AG20443 (cell line): ENCODE measurements around the gene RNF103.
"Not testable (repeated sequence)": the region's sequence is repeated elsewhere in the genome, so short reads cannot be mapped to it uniquely, and the experiment has no call there.

Experiments used
- DNase-seq: peaks from one replicate; pipeline ENCODE4 v3.0.0; 2012; ENCODE audit warnings: low spot score, mixed read lengths

The RNF103 gene

GRCh38 chr2:86623494-86624266 lies at the start of gene RNF103:
RNF103 (minus strand) TSS chr2:86623865; CDS start chr2:86622886, 979 bp downstream.
- DNase-seq = peak; percentile 98

GRCh38 chr2:86673011-86673410 lies 49.3 kb upstream of the RNF103 start:
- no peak for DNase-seq

GRCh38 chr2:86672027-86672545 lies 48.4 kb upstream of the RNF103 start:
- no peak for DNase-seq

GRCh38 chr2:86671337-86671981 lies 47.8 kb upstream of the RNF103 start:
- DNase-seq = no peak

- DNase-seq = not testable (repeated sequence)
Measured at GRCh38 chr2:86669323-86669722, 45.7 kb upstream of the RNF103 start.

- no peak for DNase-seq
Measured at GRCh38 chr2:86661333-86661732, 37.7 kb upstream of the RNF103 start.

- no peak for DNase-seq
Measured at GRCh38 chr2:86650188-86650587, 26.5 kb upstream of the RNF103 start.

GRCh38 chr2:86649119-86649947 lies 25.7 kb upstream of the RNF103 start:
- no peak for DNase-seq

- no peak for DNase-seq
Measured at GRCh38 chr2:86648681-86649080, 25.0 kb upstream of the RNF103 start.

- no peak for DNase-seq
Measured at GRCh38 chr2:86646865-86647264, 23.2 kb upstream of the RNF103 start.

GRCh38 chr2:86646329-86646728 lies 22.7 kb upstream of the RNF103 start:
- DNase-seq = no peak

- no peak for DNase-seq
Measured at GRCh38 chr2:86645752-86646151, 22.1 kb upstream of the RNF103 start.

- DNase-seq = no peak
Measured at GRCh38 chr2:86638712-86639111, 15.0 kb upstream of the RNF103 start.

- no peak for DNase-seq
Measured at GRCh38 chr2:86636842-86637241, 13.2 kb upstream of the RNF103 start.

GRCh38 chr2:86634352-86634751 lies 10.7 kb upstream of the RNF103 start:
- DNase-seq = no peak

GRCh38 chr2:86633155-86633651 lies 9.5 kb upstream of the RNF103 start:
- no peak for DNase-seq

- no peak for DNase-seq
Measured at GRCh38 chr2:86632672-86633071, 9.0 kb upstream of the RNF103 start.

GRCh38 chr2:86631846-86632485 lies 8.3 kb upstream of the RNF103 start:
- DNase-seq = no peak

GRCh38 chr2:86628091-86628522 lies 4.4 kb upstream of the RNF103 start:
- no peak for DNase-seq

GRCh38 chr2:86627550-86627949 lies 3.9 kb upstream of the RNF103 start:
- DNase-seq = no peak

GRCh38 chr2:86625096-86625495 lies 1.4 kb upstream of the RNF103 start:
- no peak for DNase-seq

- DNase-seq = no peak
Measured at GRCh38 chr2:86624267-86624547, 542 bp upstream of the RNF103 start.
